GM12878 (cell line): Measurements from ENCODE around the gene RHOF. TPM values are rescaled to one million over a fixed set of nuclear protein-coding genes. Genes with fewer than 3 reads are reported as not detected.

Experiments
- ATAC-seq: fragments of 200-7000 bp; cut with Tn5 transposase; 3 replicates; pipeline ENCODE4 v1.9.1; 2020; ENCODE audit warnings: mild to moderate bottlenecking, moderate library complexity
- BruUV-seq: library from RNA; stranded (reverse); fragments of 400-500 nt; replicated peaks from 2 replicates; lab custom pipeline; 2021; lab: Mats Ljungman, UMichigan
- CTCF ChIA-PET: fragments of 300-600 bp; sonication (Branson Sonifier 250); formaldehyde crosslinking; extraction: SDS; loops from one replicate; lab custom pipeline; 2021; ENCODE audit warnings: inconsistent platforms; lab: Yijun Ruan, JAX
- POLR2A ChIA-PET: fragments of 350-600 bp; formaldehyde crosslinking; extraction: SDS; loops from one replicate; lab custom pipeline; 2021; ENCODE audit warnings: inconsistent platforms; lab: Charles Lee
- RAD21 ChIA-PET: fragments of 300-600 bp; sonication (Branson Sonifier 250); formaldehyde crosslinking; loops from one replicate; lab custom pipeline; 2023; ENCODE audit warnings: antibody characterized with exemption; ENCODE audit not compliant: unreplicated experiment; lab: Charles Lee
- SMC1A ChIA-PET: fragments of 300-600 bp; sonication (Branson Sonifier 250); formaldehyde crosslinking; loops from one replicate; lab custom pipeline; 2023; ENCODE audit not compliant: unreplicated experiment, uncharacterized antibody; lab: Charles Lee
- DNase-seq: peaks from one replicate; pipeline ENCODE4 v3.0.0-alpha.2; 2011; ENCODE audit warnings: low read depth, low spot score
- FAIRE-seq: peaks from 3 replicates; lab custom pipeline; 2011; peaks lifted over from hg19 to GRCh38; lab: Jason Lieb, UNC
- H2AFZ ChIP-seq: 2 replicates; pipeline ENCODE4 v1.6.0; 2011; ENCODE audit warnings: low read depth, low read length, control low read depth; ENCODE audit not compliant: control insufficient read depth
- H3K27ac ChIP-seq: 2 replicates; pipeline ENCODE4 v1.5.1; 2011; ENCODE audit warnings: control low read depth; ENCODE audit not compliant: control insufficient read depth, insufficient read depth
- H3K27me3 ChIP-seq, 2 experiments: replicated peaks in 1 of 2; 2 replicates each; pipeline versions ENCODE4 v1.6.0 to v1.6.1; 2011; ENCODE audit warnings: low read length in 1 of 2; ENCODE audit not compliant: control insufficient read depth in 2 of 2, insufficient read depth in 2 of 2
- H3K36me3 ChIP-seq, 2 experiments: 2 replicates each; pipeline ENCODE4 v1.5.1; 2011; ENCODE audit warnings: low read length in 1 of 2; ENCODE audit not compliant: control insufficient read depth in 2 of 2, insufficient read depth in 2 of 2
- H3K4me1 ChIP-seq: 2 replicates; pipeline ENCODE4 v1.6.1; 2011; ENCODE audit warnings: mild to moderate bottlenecking, low read length, moderate library complexity, mixed read lengths; ENCODE audit not compliant: control insufficient read depth, insufficient read depth
- H3K4me2 ChIP-seq: 2 replicates; pipeline ENCODE4 v1.6.0; 2011; ENCODE audit warnings: control low read depth; ENCODE audit not compliant: control insufficient read depth, insufficient read depth
- H3K4me3 ChIP-seq: fragments of 200-600 bp; sonication (generic); 2 replicates; pipeline ENCODE4 v1.5.1; 2016
- H3K79me2 ChIP-seq: 2 replicates; pipeline ENCODE4 v1.6.0; 2011; ENCODE audit warnings: low read length; ENCODE audit not compliant: control insufficient read depth, insufficient read depth
- H3K9ac ChIP-seq: 2 replicates; pipeline ENCODE4 v1.8.0; 2011; ENCODE audit warnings: low read length, control low read depth, mixed read lengths; ENCODE audit not compliant: control insufficient read depth, insufficient read depth
- H3K9me3 ChIP-seq: replicated peaks from 3 replicates; pipeline ENCODE4 v1.5.1; 2011; ENCODE audit warnings: mild to moderate bottlenecking, low read length; ENCODE audit not compliant: control insufficient read depth, insufficient read depth
- H4K20me1 ChIP-seq: 2 replicates; pipeline ENCODE4 v1.6.0; 2011; ENCODE audit not compliant: control insufficient read depth, insufficient read depth
- FOXK2 ChIP-seq: fragments of 450-650 bp; IDR thresholded peaks from 2 replicates; pipeline ENCODE4 v1.6.1; 2017; ENCODE audit warnings: mild to moderate bottlenecking, moderate library complexity
- NRF1 ChIP-seq: conservative IDR thresholded peaks from 2 replicates; pipeline ENCODE4 v1.6.1; 2011; ENCODE audit warnings: mild to moderate bottlenecking, low read depth, low read length, improper control_type of control experiment
- POLR2AphosphoS2 ChIP-seq: IDR thresholded peaks from 2 replicates; pipeline ENCODE4 v1.6.1; 2011; ENCODE audit warnings: low read depth, mild to moderate bottlenecking, low read length, improper control_type of control experiment, moderate library complexity
- RELA ChIP-seq: fragments of 450-650 bp; IDR thresholded peaks from 2 replicates; pipeline ENCODE4 v1.8.0; 2014; ENCODE audit warnings: borderline replicate concordance; ENCODE audit not compliant: partially characterized antibody
- TARDBP ChIP-seq: IDR thresholded peaks from 2 replicates; pipeline ENCODE4 v1.6.1; 2016; ENCODE audit warnings: borderline replicate concordance
- ZNF274 ChIP-seq: IDR thresholded peaks from one replicate; pipeline ENCODE4 v1.8.0; 2011; ENCODE audit not compliant: insufficient read length, insufficient read depth
- WGBS: methylation state at CpG from one replicate; pipeline ENCODE4 v1.1.6; 2016; ENCODE audit warnings: low lambda C conversion rate; ENCODE audit not compliant: insufficient replicate concordance, insufficient coverage; ENCODE audit errors: missing lambda C conversion rate; 5-methylcytosine and 5-hydroxymethylcytosine counted together
- in situ Hi-C: fragments of 300-500 bp; cut with MboI; formaldehyde crosslinking; loops from 9 replicates; pipeline ENCODE4 v1.14.3; 2018; ENCODE audit warnings: mixed read lengths
- intact Hi-C: fragments of 100-400 bp; cut with micrococcal nuclease; formaldehyde crosslinking; loops from one replicate; pipeline ENCODE4 v1.14.2; 2022; ENCODE audit not compliant: unreplicated experiment
- polyA plus RNA-seq, 11 experiments: library from polyadenylated mRNA; depleted of rRNA in 4 of 11; unstranded in 6 of 11; stranded (reverse) in 5 of 11; fragments of >200 nt; fragmentation: Nextera tagmentation in 4 of 11; fragmentation: Illumina TruSeq in 1 of 11; extraction: Ambion mirVana in 4 of 11; extraction: Trizol in 1 of 11; gene quantifications; 1 replicate in 1 of 11; 2 replicates in 10 of 11; pipeline versions ENCODE4 v1.2.1 to v1.2.3, GENCODE V29; 2011 to 2016; ENCODE audit warnings: inconsistent platforms in 2 of 11, missing spikeins in 2 of 11, low read depth in 1 of 11
- total RNA-seq, 4 experiments: library from RNA; depleted of rRNA in 3 of 4; stranded (reverse); fragments of >200 nt in 3 of 4; fragmentation: Illumina TruSeq in 1 of 4; extraction: Trizol in 1 of 4; gene quantifications; 2 replicates each; pipeline versions ENCODE4 v1.2.1 to v1.2.3, GENCODE V29; 2013 to 2021
- TF ChIP-seq, protein P1 (sequence below): fragments of 450-650 bp; formaldehyde crosslinking; IDR thresholded peaks from 2 replicates; pipeline ENCODE4 v1.5.0; 2022; ENCODE audit warnings: mild to moderate bottlenecking, missing genetic modification characterization

RHOF gene
- total and polyA plus RNA-seq, 10 of the 15 experiments (the other 5 are each of a cell fraction or from before 2014, with no cell fraction given), result 6.1 to 78.7 (median 39.7) TPM

DNA sequence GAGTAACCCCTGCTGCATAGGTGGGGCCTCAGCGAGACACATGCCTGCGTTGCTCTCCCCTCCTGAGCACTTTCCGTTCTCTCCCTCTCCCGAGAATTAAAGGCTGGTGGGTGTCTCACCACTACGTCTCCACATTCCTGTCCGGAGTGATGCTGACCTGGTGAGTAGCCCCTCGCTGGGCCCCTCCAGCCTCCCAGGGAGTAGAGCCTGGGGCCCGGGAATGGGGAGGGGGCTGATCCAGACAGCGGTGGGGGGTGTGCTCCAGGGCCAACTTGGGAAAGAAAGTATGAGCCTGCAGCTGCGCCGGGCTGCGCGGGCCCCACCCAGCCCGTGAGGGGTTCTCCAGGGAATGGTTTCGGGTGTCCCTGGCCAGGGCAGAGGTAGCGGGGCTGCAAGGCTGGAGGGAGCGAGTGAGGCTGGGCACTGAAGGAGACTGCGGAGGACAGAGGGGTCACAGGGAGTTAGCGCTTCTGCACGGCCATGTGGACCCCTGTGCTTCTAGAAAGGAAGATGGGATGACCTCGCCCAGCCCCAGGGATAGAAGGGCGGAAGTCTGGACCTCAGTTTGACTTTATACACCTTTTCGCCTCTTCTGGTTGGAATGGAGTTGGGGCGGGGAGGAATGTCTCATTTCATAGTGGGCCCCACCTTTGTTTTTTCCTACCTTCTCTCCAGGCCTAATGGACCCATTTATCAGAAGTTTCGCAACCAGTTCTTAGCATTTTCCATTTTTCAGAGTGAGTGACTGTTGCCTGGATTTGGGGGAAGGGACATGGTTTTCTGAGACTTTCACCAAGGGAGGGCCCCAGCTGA is 22.5 kb downstream of the RHOF start:
- RAD21 ChIA-PET, result no interaction called here
- WGBS, result 97% methylated on average over 25 of the region's 25 CpGs

More for the DNA sequence above, 22.5 kb downstream of the RHOF start:
- POLR2A ChIA-PET, result interaction anchor here (1.0 kb wide), 1 partner anchor 31 kb away, joined by 3 read pairs; no protein-coding TSS in a partner anchor
- Histone ChIP-seq H3K9me3 (no peaks in the 10 kb centered on the region), H3K9ac (no peak overlapping the region), H3K27ac (no peak overlapping the region), H3K4me3 (no peak overlapping the region), H3K36me3 (no peaks in the 10 kb centered on the region; a peak in 2 of 4 replicates), H3K27me3 (no peaks in the 10 kb centered on the region), H3K4me2 (no peak overlapping the region), H3K4me1 (peaks cover 3% of the 10 kb centered on the region; the same call in 1 of the 2 replicates)
- intact Hi-C loops (no loop called here), in situ Hi-C loops (no loop called here)
- no TSS peak for BruUV-seq
- CTCF ChIA-PET, result interaction anchor here (2.7 to 15.0 kb wide), 2 partner anchors 11 to 21 kb away, joined by 19 to 492 read pairs; partner anchors contain the start of gene RHOF
- TF ChIP-seq FOXK2 (no peak), ZNF274 (no peak), TARDBP (no peak), POLR2AphosphoS2 (no peak), RELA (no peak), NRF1 (no peak)
- TF ChIP-seq, protein P1, sequence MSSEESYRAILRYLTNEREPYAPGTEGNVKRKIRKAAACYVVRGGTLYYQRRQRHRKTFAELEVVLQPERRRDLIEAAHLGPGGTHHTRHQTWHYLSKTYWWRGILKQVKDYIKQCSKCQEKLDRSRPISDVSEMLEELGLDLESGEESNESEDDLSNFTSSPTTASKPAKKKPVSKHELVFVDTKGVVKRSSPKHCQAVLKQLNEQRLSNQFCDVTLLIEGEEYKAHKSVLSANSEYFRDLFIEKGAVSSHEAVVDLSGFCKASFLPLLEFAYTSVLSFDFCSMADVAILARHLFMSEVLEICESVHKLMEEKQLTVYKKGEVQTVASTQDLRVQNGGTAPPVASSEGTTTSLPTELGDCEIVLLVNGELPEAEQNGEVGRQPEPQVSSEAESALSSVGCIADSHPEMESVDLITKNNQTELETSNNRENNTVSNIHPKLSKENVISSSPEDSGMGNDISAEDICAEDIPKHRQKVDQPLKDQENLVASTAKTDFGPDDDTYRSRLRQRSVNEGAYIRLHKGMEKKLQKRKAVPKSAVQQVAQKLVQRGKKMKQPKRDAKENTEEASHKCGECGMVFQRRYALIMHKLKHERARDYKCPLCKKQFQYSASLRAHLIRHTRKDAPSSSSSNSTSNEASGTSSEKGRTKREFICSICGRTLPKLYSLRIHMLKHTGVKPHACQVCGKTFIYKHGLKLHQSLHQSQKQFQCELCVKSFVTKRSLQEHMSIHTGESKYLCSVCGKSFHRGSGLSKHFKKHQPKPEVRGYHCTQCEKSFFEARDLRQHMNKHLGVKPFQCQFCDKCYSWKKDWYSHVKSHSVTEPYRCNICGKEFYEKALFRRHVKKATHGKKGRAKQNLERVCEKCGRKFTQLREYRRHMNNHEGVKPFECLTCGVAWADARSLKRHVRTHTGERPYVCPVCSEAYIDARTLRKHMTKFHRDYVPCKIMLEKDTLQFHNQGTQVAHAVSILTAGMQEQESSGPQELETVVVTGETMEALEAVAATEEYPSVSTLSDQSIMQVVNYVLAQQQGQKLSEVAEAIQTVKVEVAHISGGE (CRISPR knock-in tag), result no peak
- TF ChIP-seq, all 136 proteins: peak for 0
- Histone ChIP-seq H4K20me1 (no peaks in the 10 kb centered on the region), H3K79me2 (no peaks in the 10 kb centered on the region), H2AFZ (no peak overlapping the region)
- DNase-seq, result no peak
- ATAC-seq, result no peak
- SMC1A ChIA-PET, result no interaction called here
- no peak for FAIRE-seq
